NOMO-1 treated with DMSO at 0.1 percent for 48 hours (cell line): ENCODE data around the gene ANKRD37.
A peak's percentile ranks its signal among the peaks of the same experiment; 100 is the strongest.
"Not testable (repeated sequence)": the region's sequence is repeated elsewhere in the genome, so short reads cannot be mapped to it uniquely, and the experiment has no call there.

ENCODE experiments used
- DNase-seq: peaks from one replicate; lab custom pipeline; 2025; ENCODE audit not compliant: unreplicated experiment; lab: John Stamatoyannopoulos, UW

The ANKRD37 gene, protein sequence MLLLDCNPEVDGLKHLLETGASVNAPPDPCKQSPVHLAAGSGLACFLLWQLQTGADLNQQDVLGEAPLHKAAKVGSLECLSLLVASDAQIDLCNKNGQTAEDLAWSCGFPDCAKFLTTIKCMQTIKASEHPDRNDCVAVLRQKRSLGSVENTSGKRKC

GRCh38 chr4:185396724-185397385 is at the start of gene ANKRD37:
TSS of gene ANKRD37 (plus strand) at chr4:185396841. CDS start at chr4:185396924, 83 bp downstream.
- DNase-seq: no peak

- DNase-seq: no peak
These were observed 49.6 kb upstream of the ANKRD37 start for GRCh38 chr4:185346975-185347601.

DNA sequence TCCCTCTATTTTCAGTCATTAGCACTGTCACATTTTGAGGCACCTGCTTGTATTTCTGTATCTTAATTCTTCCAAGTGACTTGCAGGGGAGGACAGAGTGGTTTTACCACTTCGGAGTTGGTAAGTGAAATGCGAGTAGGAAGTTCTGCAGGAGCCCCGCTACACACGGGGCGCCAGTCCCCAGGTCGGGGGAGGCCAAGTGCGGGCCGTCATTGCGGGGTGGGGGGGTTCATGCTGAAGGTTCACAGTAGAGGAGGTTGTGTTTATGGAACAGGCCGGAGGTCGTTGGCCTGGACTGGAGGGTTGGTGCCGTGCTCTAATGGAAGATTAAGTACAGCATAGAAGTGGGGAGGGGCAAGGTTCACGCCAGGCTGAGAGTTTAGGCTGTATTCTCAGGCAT is 45.0 kb upstream of the ANKRD37 start:
- no peak for DNase-seq

- no peak for DNase-seq
These were observed 44.4 kb upstream of the ANKRD37 start for GRCh38 chr4:185352202-185352601.

DNA sequence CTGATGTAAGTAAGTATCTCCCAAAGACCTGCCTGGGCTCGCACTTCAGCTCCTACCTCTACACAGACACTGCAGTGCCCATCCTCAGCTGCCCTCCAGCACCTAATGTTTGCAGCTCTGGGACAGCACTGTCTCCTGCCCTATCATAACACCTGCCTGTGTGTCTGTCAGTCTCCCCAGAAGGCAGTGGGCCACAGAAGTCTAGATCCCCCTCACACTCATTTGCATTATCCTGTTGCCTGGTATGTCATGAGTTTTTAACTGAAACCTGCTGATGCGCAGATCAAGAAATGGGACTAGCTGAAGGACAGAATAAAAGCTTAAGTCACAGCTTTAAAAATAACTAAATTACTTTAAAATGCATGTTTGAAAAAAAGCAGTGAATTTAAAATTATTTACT is 43.9 kb upstream of the ANKRD37 start:
- DNase-seq: no peak

GRCh38 chr4:185357211-185357610 is 39.4 kb upstream of the ANKRD37 start:
- no peak for DNase-seq

GRCh38 chr4:185357733-185358440 is 38.8 kb upstream of the ANKRD37 start:
- DNase-seq: no peak

DNA sequence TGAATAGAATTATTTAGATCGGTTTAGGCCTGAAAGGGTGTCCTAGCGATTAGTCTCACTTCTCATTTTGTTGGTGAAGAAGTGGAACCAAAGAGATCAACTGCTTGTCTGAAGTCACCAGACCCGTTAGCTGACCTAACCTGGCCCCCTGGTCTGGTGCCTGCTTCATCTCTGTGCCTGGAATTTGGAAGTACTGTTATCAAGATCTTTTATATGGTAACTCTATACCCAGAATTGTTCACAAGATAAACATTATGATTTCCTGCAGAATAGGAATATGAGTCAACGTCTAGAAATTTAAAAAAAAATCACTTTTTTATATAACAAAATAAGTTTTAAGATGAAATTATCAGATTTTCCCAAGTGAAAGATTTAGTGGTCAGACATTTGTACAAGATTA is 38.1 kb upstream of the ANKRD37 start:
- DNase-seq: peak; percentile 13

DNA sequence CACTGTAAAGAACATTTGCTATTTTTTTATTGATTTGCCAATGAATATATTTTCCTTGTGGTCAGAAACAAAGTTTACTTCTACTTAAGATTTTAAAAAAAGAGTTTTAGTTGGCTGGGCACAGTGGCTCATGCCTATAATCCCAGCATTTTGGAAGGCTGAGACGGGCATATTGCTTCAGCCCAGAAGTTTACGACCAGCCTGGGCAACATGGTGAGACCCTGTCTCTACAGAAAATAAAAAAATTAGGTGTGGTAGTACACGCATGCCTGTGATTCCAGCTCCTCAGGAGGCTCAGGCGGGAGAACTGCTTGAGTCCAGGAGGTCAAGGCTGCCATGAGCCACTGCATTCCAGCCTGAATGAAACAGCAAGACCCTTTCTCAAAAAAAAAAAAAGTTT is 37.7 kb upstream of the ANKRD37 start:
- DNase-seq: no peak

DNA sequence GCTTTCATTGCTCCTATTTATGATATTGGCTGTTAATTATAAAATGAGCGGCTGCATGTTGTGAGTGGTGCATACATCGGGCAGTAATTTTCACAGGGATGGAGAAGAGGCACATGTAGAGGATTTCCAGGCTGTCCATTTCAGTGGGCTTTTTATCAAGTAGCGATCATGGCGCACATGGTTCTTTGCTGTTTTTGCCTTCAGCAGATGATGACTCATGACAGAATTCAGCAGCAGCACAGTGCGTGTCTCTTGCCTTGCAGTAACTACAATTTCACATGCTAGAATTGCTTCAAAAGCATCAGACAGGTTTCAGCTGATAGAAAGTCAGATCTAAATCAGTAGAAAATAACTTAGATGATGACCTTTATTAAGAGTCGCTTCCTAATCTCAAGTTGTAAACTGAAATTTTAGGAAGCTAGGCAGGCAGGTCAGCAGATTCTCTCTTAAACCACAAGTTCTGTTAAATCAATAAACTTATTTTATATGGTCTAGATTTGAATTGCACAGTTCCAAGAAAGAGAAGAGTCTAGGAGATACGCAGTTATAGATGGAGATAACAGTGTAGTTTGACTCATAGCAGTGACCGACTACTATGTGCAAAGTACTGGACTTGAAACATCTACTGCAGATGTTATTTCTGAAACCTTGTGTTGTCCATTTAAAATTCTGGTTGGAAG is 36.7 kb upstream of the ANKRD37 start:
- no peak for DNase-seq

- DNase-seq: no peak
These were observed 34.8 kb upstream of the ANKRD37 start for GRCh38 chr4:185361872-185362271.

- DNase-seq: not testable (repeated sequence)
These were observed 34.1 kb upstream of the ANKRD37 start for GRCh38 chr4:185362570-185362969.

DNA sequence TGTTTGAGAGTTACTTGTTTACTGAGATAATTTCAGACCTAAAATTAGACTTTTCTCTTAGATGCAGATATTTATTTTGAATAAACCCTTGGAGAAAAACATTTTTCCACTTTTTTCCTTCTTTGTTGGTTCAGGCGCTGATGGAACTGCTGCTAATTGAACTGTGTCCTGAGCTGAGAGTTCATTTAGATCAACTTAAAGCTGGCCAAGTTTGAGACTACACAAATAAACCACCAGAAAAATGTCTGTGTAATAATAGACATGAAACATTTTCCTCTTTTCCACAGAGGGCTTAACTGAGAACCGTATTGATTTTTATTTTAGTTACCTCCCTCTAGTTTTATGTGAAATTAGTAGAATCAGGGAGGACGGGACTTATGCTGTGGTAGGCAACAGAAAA is 33.4 kb upstream of the ANKRD37 start:
- DNase-seq: no peak

DNA sequence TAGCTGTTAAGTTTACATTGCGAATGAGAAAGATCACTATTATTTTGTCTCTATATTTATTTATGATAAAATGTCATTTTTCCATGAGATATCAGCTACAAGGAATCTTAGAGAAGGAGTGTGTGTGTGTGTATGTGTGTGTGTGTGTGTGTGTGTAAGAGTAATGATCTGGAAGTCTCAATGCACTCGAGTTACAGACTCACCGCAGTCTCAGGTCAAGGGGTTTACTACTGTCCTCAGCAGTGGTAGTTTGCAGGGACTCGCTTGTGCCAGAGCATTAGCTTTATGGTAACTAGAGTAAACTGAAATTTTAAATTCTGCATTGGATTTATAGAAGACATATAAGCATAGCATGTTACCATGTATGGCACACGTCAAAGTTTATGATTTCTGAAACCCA is 31.8 kb upstream of the ANKRD37 start:
- DNase-seq: no peak

GRCh38 chr4:185369731-185370130 is 26.9 kb upstream of the ANKRD37 start:
- no peak for DNase-seq

DNA sequence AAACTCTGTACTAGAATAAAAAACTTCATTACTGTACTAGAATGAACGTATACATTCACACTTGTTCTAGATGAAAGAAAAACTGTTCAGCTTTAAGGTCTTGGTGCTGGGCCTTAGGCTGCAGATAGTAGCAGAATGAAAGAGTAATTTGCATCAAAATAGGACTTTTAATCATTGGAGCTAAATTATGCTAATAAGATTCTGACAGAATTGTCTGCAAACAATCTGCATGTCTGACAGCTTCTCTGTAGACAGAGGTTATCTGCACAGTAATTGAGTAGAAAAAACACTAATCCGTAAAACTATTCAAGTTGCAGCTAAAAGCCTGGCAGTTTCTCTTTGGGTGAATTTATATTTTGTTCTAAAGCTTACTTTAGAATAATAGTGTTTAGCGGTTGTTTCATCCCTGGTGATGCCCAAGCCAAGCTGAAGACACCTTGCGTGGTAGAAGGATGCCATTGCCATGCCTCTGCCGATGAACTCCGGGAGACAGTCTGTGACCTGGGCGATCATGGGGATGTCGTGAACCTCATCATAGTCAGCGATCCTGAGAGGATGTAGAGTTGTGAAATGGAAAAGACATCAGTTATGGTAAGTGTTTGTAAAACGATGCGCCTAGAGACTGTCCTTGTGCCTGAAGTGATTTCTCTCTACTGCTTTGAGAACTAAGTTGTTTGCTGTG is 26.2 kb upstream of the ANKRD37 start:
- DNase-seq: no peak

GRCh38 chr4:185371702-185372101 is 24.9 kb upstream of the ANKRD37 start:
- DNase-seq: no peak

- no peak for DNase-seq
These were observed 22.6 kb upstream of the ANKRD37 start for GRCh38 chr4:185374027-185374426.

GRCh38 chr4:185374573-185374972 is 22.1 kb upstream of the ANKRD37 start:
- no peak for DNase-seq

DNA sequence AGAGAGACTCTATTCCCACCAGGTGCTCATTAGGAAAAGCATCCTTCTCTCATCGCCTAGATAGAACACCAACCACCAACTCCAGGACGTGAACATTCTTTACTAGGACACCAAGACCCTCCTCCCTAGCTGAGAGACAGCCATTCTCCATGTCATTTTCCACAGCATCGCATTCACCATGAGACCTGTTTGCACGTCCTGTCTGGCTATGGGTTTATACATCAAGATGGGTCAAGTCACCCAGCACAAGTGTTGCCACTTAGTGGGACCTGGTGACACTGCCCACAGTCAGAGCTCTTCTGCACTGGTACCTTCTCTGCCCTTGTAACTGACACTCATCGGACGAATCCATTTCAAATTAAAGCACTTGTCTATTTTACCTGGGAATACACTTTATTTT is 18.4 kb upstream of the ANKRD37 start:
- DNase-seq: no peak
